Suprapubic skin (tissue), 4 donors: ENCODE results near the gene CCDC9B.

Source experiments
- CTCF ChIP-seq, 2 donors: fragments of 200-600 bp in 1 of 2; fragments of 450-650 bp in 1 of 2; sonication (generic) in 1 of 2; IDR thresholded peaks; one replicate each; pipeline ENCODE4 v1.5.1; 2016 to 2019; ENCODE audit warnings: antibody characterized with exemption in 2 of 2, mild to moderate bottlenecking in 1 of 2, moderate library complexity in 1 of 2
- EP300 ChIP-seq: sonication (generic); formaldehyde crosslinking; IDR thresholded peaks from one replicate; pipeline ENCODE4 v1.6.1; 2017; ENCODE audit warnings: antibody characterized with exemption
- POLR2A ChIP-seq, 2 donors: fragments of 450-650 bp; IDR thresholded peaks; one replicate each; pipeline ENCODE4 v1.6.1; 2017; ENCODE audit warnings: antibody characterized with exemption in 2 of 2, mild to moderate bottlenecking in 2 of 2, moderate library complexity in 2 of 2
- POLR2AphosphoS5 ChIP-seq, 3 donors: sonication (generic); formaldehyde crosslinking; IDR thresholded peaks; one replicate each; pipeline ENCODE4 v1.6.1; 2017; ENCODE audit warnings: antibody characterized with exemption in 3 of 3

- TF ChIP-seq POLR2AphosphoS5 (IDR thresholded peaks at IDR 0.05), result no peak
- no peak for TF ChIP-seq POLR2A (IDR thresholded peaks at IDR 0.05)
- TF ChIP-seq CTCF (IDR thresholded peaks at IDR 0.05), result no peak
- TF ChIP-seq EP300, result no peak
Measured at GRCh38 chr15:40363611-40364010, 22.9 kb upstream of the CCDC9B start.
